ENCODE data around the gene SLC38A1.
A peak's percentile ranks its signal among the peaks of the same experiment; 100 is the strongest.
"Not testable (repeated sequence)": the region's sequence is repeated elsewhere in the genome, so short reads cannot be mapped to it uniquely, and the experiment has no call there.

The SLC38A1 gene

DNA sequence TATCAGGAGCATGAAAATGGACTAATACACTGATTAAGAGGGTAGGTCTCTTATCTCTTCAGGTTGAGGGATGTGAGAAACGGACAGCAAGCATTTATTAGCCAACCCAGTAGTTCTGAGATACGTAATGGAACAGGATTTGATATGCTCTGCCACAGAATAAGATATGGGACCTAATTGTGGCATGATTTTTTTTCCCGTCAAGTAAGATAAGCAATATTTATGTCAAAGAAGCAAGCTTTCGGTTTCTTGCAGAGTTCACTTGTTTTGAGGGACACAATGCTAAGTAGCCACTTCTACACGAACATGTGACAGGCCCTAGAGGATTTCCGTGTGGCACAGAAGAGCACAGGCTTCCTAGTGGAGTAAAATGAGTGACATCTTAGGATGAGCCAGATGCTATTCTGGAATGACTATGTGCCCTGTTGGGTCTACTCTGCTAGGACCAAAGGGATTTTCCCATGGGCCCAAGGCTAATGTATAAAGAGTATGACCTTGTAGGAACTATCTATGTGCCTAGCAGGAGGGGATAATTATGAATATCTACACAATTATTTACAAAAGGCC, 57.9 kb downstream of the SLC38A1 start:
- peak overlapping the region; percentile 46 for H3K27ac ChIP-seq
- no peak for DNase-seq (ENCODE audit: low read depth, low spot score)

GRCh38 chr12:46209914-46210872, 58.6 kb downstream of the SLC38A1 start:
- peak; percentile 81 for DNase-seq (ENCODE audit: low read depth, low spot score)
- peak overlapping the region; percentile 46 for H3K27ac ChIP-seq

GRCh38 chr12:46209170-46209569, 59.7 kb downstream of the SLC38A1 start:
- DNase-seq (ENCODE audit: low read depth, low spot score), result no peak
- peak overlapping the region; percentile 46 for H3K27ac ChIP-seq

GRCh38 chr12:46208370-46208769, 60.5 kb downstream of the SLC38A1 start:
- no peak overlapping the region for H3K27ac ChIP-seq

GRCh38 chr12:46207644-46208043, 61.2 kb downstream of the SLC38A1 start:
- no peak overlapping the region for H3K27ac ChIP-seq
- DNase-seq (ENCODE audit: low read depth, low spot score), result no peak

More at GRCh38 chr12:46208370-46208769, 60.5 kb downstream of the SLC38A1 start:
- DNase-seq (ENCODE audit: low read depth, low spot score), result no peak

DNA sequence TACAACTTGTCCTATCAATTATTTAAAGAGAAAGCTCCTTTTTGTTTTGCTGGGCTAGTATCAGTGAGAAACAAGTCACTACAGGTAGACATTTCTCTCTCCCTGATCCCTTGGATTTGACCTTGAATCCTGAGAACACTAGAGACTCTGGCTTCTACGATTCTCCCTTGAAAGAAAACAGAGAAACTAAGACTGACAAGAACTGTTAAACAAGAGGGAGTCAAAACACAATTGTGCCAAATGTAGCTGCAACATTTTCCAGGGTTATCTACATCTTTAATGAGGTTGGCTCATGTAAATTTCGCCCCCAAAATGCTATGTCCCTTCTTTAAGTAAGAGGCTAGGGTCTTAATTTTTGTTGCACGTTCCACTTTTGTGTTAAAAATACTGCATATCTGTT, 62.4 kb downstream of the SLC38A1 start:
- H3K27ac ChIP-seq, result no peak overlapping the region
- DNase-seq (ENCODE audit: low read depth, low spot score), result no peak

- DNase-seq (ENCODE audit: low read depth, low spot score), result no peak
- H3K27ac ChIP-seq, result no peak overlapping the region
These were observed 63.5 kb downstream of the SLC38A1 start for GRCh38 chr12:46205294-46205693.

- no peak overlapping the region for H3K27ac ChIP-seq
- no peak for DNase-seq (ENCODE audit: low read depth, low spot score)
These were observed 67.5 kb downstream of the SLC38A1 start for GRCh38 chr12:46201284-46201789.

GRCh38 chr12:46200551-46200950, 68.3 kb downstream of the SLC38A1 start:
- H3K27ac ChIP-seq, result no peak overlapping the region
- no peak for DNase-seq (ENCODE audit: low read depth, low spot score)

DNA sequence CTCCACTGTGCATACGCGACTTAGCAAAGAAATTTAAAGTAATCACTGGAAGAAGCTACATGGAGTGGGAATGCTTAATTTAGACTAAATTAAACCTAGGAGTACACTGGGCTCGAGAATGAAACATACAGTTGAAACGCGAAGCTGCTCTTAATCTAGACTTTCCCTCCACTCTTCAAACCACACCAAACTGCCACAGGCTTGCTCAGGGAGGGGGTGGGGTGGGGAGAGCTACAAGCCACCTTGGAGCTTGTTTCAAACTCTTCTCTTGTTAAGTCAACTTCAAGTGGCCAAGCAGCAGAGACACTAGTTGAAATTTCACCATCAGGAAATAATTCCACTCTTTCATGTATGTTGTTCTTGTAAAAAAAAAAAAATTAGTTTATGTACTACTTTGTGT, 69.9 kb downstream of the SLC38A1 start:
- H3K27ac ChIP-seq, result no peak overlapping the region
- no peak for DNase-seq (ENCODE audit: low read depth, low spot score)

DNA sequence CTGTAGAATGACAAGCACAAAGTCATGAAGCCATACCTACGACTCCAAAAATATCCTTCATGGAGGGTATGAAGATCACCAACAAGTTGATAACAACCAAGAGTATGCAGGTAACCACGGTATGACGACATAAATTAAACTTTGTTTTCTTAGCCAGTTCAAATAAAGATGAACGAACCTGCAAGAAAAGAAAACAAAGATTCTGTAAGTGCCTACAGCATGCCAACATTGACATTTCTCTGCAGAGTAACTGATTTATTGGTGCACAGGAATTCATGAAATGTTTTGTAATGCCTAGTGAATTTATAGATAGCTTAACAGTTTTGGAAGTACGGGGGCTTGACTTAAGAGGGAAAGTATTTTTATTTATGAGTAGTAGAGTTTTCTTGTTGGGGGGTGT, 71.0 kb downstream of the SLC38A1 start:
- DNase-seq (ENCODE audit: low read depth, low spot score), result no peak
- no peak overlapping the region for H3K27ac ChIP-seq

DNA sequence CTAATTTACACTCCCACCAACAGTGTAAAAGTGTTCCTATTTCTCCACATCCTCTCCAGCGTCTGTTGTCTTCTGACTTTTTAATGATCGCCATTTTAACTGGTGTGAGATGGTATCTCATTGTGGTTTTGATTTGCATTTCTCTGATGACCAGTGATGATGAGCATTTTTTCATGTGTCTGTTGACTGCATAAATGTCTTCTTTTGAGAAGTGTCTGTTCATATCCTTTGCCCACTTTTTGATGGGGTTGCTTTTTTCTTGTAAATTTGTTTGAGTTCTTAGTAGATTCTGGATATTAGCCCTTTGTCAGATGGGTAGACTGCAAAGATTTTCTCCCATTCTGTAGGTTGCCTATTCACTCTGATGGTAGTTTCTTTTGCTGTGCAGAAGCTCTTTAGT, 78.3 kb downstream of the SLC38A1 start:
- not testable (repeated sequence) for H3K27ac ChIP-seq; DNase-seq (ENCODE audit: low read depth, low spot score)

DNA sequence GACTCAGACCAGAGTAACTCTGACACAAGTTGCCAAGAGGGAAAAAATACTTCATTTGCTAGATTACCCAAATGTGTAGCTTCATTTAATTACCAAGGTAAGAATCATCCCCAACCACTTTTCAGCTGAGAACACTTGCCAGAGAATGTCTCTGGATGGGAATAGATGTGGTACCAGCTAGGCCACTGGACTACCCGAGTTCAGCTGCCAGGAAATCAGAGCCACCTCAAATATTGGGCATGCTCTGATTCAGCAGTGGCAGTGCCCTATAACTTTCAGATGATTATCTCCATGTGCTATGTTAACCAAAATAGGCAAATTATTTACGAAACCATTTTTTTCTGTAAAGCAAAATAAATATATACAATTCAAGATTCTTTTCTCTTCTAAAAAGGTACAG, 80.7 kb downstream of the SLC38A1 start:
- no peak overlapping the region for H3K27ac ChIP-seq
- no peak for DNase-seq (ENCODE audit: low read depth, low spot score)

DNA sequence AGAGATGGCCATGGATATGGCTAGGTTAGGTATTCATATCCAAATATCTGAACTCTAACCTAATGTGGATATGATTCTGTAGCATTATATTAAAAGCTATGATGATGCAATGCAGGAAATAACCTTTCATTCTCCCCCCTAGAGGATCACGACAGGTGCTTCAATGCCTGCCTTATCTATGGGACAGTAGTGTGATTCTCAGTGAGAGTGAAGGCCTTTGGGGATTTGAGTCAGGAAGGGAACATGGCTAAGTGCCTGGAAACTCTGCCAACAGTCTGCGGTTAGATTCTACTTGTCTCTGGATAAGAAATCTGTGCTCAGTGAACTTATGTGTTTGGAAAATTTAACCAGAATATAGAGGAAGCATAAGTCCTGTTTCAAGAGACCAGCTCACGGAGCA, 81.8 kb downstream of the SLC38A1 start:
- DNase-seq (ENCODE audit: low read depth, low spot score), result peak; percentile 3
- peak overlapping the region; percentile 2 for H3K27ac ChIP-seq

DNA sequence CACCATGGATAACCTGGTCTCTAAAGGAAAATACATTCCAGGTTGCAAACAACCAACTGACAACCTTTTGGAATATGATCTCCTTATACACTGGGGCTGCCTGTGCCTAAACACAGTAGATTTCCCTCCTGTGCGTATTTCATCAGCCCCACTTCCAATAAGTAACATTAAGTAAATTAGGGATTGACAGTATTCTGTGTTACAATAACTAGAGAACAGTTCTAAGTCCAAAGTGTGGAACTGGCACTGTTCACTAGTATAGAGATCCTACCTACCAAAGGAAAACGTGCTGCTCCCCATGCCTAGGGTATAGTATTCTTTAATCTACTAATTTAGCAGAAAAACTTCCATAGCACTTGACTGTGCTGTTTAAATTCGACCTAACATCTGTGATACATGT, 82.8 kb downstream of the SLC38A1 start:
- H3K27ac ChIP-seq, result no peak overlapping the region
- no peak for DNase-seq (ENCODE audit: low read depth, low spot score)

- DNase-seq (ENCODE audit: low read depth, low spot score), result no peak
- no peak overlapping the region for H3K27ac ChIP-seq
These were observed 83.2 kb downstream of the SLC38A1 start for GRCh38 chr12:46185686-46186085.

DNA sequence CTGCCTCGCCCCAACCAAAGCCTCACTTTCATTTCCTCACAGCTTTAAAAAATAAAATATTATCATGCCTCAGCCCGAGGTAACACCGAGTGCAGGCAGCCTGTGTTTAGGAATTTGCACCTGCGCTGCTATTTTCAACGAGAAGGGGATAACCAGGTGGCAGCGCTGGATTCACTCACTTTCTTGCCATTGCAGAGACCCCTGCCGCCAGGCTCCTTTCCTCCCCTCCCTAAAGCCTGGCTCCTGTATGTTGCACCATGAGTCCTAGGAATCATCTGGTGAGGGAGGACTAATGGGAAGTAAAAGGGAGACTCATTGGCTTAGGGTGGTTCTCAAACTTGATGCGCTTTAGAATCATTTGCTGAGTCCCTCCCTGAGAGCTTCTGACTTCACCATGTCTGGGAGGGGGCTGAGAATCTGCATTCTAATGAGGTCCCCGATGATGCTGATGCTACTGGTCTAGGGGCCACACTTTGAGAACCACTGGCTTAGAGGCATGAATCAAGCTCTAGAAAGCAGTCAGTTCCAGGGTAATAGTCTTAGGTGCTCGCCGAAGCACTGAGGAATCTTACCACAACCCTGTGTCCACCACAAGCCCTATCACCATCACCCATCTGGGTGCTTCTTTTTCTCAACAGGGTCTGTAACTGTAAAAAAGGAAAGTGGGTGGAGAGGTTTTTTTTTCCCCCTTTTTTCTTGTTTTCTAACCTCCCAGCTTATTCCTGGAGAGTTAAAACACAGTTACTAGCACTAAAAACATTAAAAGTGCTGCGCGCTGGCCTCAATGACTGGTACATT, 83.8 kb downstream of the SLC38A1 start:
- DNase-seq (ENCODE audit: low read depth, low spot score), result no peak
- H3K27ac ChIP-seq, result no peak overlapping the region

- no peak overlapping the region for H3K27ac ChIP-seq
- DNase-seq (ENCODE audit: low read depth, low spot score), result no peak
These were observed 85.7 kb downstream of the SLC38A1 start for GRCh38 chr12:46183112-46183511.

DNA sequence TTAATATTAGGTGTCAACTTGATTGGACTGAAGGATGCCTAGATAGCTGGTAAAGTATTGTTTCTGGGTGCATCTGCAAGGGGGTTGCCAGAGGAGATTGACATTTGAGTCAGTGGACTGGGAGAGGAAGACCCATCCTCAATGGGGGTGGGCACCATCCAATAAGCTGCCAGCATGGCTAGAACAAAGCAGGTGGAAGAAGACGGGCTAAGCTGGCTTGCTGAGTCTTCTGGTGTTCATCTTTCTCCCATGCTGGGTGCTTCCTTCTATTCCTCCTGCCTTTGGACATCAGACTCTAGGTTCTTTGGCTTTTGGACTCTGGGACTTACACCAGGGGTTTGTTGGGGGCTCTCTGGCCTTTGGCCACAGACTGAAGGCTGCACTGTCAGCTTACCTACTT, 87.4 kb downstream of the SLC38A1 start:
- no peak for DNase-seq (ENCODE audit: low read depth, low spot score)
- no peak overlapping the region for H3K27ac ChIP-seq

DNA sequence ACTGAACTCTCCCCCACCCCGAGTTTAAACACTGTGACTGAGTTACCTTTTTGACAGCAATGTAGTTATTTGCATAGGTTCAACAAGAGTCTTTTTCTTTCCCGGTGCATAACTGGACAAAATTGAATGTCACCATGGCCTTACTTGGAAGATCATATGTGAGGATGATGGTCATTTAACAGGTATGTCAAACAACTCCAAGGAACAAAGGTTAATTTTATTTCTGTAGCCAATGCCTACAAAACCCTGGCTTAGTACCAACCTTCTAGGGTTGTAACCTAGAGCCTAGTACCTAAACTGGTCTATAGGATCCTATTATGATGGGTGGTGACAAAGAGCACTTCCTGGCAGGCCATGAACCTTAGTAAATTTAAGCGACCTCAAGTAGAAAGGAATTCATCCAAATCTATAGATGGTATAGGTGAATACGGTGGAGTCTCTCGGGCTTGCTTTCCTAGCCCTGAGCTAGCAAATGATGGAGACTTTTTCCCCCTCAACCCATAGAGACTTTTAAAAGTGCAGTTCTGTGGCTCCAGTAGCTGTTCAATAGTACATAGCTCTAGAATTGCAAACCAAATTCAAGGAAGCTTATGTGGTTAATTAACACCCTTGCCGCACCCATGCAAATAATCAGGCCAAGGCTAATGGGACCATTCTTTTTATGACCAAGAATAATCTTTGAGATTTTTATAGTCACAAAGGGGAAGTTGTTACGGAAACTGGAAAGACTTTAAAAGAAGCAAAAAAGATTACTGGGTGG, 89.0 kb downstream of the SLC38A1 start:
- no peak overlapping the region for H3K27ac ChIP-seq

More for the DNA sequence above, 89.0 kb downstream of the SLC38A1 start:
- no peak for DNase-seq (ENCODE audit: low read depth, low spot score)

All from epithelial cell of prostate (primary cell).